Stimulated activated CD4-positive, alpha-beta T cell treated with anti-CD3 and anti-CD28 coated beads, Interleukin-4, amount 100 ng/mL, for 24 hours (primary cell): ENCODE measurements around the gene ITK.
"Not testable (repeated sequence)": the region's sequence is repeated elsewhere in the genome, so short reads cannot be mapped to it uniquely, and the experiment has no call there.

Source experiments
- DNase-seq: peaks from one replicate; pipeline ENCODE4 v3.0.0-alpha.2; 2020

ITK gene

DNA sequence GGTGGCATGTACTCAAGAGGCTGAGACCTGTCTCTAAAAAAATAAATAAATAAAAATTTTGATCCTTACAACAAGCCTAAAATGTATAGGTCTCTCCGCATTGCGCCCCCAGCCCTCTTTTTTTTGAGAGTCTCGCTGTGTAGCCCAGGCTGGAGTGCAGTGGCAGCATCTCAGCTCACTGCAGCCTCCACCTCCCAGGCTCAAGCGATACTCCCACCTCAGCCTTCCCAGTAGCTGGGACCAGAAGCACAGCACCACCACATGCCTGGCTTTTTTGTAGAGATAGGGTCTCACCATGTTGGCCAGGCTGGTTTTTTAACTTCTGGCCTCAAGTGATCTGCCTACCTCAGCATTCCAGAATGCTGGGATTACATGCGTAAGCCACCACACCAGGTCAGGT lies 12.4 kb upstream of the ITK start:
- no peak for DNase-seq

DNA sequence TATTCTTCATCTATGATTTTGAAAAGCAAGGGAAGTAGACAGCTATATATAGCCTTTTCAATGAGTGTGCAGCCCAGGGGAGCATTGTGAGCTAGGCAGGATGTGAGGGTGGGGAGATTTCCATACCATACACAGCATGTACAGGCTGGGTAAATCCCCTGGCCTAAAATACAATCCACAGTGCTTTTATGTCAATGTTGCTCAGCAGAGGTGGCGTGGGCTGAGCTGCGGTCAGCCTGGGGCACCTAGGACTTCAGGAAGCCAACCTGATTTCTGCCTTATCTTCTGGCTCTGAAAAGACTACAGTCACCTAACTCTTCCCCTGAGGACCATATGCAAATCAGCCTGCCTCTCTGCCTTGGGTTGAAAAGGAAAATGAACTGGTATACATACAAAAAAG lies 8.2 kb upstream of the ITK start:
- DNase-seq = peak; percentile 92

DNA sequence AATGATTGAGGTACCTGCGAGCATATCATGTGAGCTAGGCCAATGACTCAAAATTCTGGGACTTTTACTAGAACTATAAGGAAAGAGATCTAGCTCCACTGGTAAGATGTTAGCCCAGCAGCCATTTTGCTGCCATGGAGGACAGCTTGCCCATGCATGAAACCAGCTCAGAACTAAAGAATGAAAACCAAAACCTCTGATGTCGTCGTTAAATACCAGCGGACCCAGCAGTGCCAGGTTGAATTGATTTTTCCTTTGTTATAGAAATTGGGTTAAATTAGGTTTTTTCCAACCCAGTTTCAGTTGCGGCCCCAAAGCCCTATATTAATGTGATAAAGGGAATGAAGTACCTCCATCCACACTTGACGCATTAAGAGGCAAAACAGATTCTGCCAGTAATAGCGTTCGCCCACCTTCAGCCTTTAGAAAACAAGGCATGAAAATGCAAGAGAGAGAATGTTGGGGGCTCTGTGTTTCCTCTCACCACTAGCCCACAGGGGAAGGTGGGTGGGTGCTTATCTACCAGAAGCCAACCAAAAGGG lies 5.5 kb upstream of the ITK start:
- DNase-seq = peak; percentile 33

DNA sequence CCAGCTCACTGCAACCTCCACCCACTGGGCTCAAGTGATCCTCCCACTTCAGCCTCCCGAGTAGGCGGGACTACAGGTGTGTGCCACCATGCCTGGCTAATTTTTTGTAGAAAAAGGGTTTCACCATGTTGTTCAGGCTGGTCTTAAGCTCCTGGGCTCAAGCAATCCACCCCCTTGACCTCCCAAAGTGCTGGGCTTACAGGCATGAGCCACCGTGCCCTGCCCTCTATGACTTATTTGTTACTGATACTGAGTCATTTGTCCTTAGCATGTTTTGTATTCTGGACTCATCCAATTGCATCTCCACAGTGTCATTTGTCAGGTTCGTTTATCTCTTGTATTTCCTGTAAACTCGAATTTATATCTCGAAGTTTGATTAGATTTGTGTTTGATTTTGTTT lies 2.7 kb upstream of the ITK start:
- no peak for DNase-seq

GRCh38 chr5:157178966-157179365 lies 1.7 kb upstream of the ITK start:
- no peak for DNase-seq

DNA sequence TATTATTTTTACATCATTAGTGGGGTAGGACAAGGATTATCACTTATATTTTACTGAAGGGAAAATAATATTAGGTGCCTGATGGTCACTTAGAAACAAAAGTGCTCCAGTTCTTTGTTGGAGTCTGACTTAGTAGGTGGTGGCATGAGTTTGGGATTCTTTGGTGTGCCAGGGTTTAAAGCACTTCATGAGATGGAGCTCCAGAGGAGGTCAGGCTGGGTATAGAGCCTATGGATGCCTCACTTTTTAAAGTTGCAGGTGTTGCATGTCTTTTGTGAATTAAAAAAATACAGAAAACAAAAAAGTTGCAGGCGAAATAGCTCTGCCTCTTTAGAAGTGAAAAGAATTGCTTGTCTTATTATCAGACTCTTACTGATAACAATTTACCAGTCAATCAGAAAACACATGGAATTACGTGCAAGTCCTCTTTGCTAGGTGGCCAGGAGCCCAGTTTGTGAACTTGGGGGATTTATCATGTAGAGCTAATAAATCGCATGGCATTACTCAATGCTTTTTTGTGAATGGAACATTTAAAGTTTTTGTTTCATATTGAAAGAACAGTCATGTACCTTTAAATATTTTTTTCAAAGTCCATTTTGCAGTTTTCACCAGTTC lies 1.6 kb downstream of the ITK start:
- no peak for DNase-seq

GRCh38 chr5:157184117-157184670 lies 3.6 kb downstream of the ITK start:
- no peak for DNase-seq

GRCh38 chr5:157185122-157185521 lies 4.5 kb downstream of the ITK start:
- DNase-seq = not testable (repeated sequence)

DNA sequence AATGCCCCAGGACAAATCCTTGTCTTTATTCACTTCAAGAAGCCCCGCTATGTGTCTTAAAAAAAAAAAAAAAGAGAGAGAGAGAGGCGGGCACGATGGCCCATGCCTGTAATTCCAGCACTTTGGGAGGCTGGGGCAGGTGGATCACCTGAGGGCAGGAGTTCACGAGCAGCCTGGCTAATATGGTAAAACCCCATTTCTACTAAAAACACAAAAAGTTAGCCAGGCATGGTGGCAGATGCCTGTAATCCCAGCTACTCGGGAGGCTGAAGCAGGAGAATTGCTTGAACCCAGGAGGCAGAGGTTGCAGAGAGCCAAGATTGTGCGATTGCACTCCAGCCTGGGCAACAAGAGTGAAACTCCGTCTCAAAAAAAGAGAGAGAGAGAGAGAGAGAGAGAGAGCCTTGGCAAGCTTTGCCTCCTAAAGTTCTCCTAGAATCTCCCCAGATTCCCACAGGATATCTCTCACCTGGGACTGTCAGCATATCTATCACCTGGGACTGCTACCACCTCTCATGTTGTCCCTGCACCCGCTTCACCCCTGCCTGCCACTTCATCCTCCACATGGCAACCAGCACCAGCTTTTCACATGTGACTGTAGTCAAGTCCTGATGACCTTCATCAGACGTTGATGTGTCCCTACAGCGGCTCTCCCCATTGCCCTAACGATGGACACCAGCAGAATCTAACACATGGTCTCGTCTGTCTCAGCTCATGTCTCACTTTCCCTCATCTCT lies 5.8 kb downstream of the ITK start:
- DNase-seq = no peak

DNA sequence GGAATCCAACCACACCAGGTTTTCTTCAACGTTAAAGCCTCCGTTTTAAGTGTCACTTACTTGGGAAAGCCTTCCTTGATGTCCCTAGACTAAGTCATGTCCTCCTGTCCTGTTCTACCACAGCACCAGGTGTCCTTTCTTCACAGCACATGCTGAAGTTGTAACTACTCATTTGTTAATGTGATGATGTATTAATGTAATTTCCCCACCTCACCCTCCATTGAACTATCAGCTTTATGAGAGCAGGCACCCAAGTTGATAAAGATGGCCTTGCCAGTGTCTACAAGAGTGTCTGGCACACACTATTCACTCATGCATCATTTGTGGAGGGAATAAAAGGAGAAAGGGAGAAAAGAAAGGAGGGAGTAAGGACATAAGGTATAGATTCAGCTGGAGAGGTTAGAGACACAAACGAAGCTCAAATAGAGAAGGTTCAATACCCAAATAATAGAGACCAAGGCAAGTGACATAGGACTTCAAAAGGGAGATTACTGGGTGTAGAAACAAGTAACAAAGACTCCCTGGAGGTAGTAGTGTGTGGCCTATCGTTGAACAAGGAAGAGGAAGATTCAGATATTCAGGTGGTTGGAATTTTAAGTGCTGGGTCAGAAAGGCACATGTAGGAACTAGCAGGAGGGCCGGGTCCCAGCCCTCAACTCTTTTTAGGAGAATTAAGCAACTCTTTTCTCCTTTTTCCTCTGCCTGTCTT lies 6.6 kb downstream of the ITK start:
- no peak for DNase-seq

- DNase-seq = no peak
Observed at GRCh38 chr5:157188270-157188669, 7.6 kb downstream of the ITK start.

- peak; percentile 69 for DNase-seq
Observed at GRCh38 chr5:157189223-157189622, 8.6 kb downstream of the ITK start.

DNA sequence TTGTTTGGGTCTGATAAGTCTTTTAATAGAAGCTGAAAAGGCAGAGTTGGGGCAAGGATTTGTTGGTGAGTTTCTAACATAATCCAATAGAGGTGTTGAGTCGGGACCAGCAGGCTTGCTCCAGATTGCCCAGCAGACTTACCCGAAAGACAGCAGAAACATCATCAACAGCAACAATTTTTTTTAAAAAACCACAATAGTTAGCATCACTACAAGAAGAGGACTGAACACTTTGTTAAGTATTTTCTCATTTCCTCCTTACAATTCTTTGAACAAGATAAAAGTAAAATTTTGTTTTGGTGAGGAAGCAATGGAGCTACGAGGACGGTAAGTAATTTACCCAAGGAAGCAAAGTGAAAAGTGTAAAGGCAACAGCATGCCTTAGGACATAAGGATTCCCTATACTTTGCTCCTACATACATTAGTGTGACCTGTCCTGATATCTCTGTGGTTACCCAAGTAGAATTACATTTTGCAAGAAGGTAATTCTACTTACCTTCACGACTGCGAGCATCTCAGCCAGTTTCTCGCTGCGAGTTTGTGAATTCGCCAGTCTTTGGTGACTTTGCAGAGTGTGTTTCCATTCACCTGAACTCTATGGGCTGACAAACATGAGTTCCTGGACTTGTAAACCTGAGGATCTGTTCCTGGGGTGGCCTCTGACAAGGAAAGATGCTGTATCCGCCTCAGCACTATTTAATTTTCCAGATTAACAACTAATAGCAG lies 13.2 kb downstream of the ITK start:
- DNase-seq = no peak

DNA sequence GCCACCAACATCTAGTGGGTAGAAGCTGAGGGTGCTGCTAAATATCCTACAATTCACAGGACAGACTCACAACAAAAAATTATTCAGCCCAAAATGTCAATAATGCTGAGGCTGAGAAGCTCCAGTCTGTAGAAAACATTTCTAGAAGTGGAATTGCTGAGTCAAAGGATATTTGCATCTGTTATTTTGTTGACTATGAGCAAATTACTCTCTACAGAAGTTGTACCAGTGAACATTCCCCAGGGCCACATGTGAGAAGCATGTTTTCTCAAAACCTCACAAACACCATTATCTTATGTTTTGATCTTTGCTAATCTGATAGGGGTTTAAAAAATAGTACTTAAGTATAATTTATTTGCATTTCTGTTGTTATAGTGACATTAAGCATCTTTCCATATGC lies 15.4 kb downstream of the ITK start:
- no peak for DNase-seq

- DNase-seq = no peak
Observed at GRCh38 chr5:157197086-157197485, 16.4 kb downstream of the ITK start.

GRCh38 chr5:157198277-157198986 lies 17.8 kb downstream of the ITK start:
- peak; percentile 70 for DNase-seq

- no peak for DNase-seq
Observed at GRCh38 chr5:157201857-157202256, 21.2 kb downstream of the ITK start.

DNA sequence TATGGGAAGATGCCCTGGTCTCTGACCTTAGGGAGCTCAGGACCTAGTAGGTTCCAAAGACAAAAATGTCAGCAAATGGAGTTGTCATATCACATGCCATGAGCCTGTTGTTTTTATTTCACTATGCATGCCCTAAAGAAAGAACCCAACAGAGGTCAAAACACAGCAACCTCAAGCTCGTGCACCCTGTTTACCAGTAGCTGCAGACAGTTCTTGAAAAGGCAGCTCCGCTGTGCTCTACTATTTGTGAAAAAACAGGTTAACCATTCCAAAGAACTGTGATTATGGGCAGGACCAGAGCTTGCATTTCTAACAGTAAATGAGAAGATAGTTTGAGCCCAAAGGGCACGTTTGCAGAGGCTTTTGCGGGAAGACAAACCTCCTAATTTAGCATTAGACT lies 22.8 kb downstream of the ITK start:
- no peak for DNase-seq

DNA sequence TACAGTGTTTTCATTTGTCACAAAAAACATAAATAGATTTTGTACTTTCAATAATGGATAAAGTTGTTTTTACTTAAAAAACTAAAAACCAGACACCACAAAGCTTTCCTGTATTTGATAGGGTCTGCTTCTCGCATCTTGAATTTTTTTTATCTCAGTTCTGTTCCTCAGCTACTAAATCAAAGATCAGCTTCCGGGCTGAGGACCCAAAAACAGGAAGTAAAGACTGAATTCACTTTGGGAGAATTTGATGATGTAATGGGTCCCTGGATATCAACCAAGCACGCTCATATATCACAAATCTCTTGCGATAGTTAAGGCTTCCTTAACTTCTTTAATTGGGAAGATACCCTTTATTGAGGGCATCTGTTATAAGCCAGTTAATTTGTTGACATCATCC lies 24.1 kb downstream of the ITK start:
- DNase-seq = no peak

DNA sequence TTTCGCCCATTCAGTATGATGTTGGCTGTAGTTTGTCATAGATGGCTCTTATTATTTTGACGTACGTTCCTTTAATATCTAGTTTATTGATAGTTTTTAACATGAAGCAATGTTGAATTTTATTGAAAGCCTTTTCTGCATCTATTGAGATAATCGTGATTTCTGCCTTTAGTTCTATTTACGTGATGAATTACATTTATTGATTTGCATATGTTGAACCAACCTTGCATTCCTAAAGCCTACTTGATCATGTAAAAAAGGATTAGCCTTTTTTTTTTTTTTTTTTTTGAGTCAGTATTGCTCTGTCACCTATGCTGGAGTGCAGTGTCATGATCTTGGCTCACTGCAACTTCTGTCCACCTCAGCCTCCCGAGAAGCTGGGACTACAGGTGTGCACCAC lies 25.1 kb downstream of the ITK start:
- no peak for DNase-seq

- DNase-seq = not testable (repeated sequence)
Observed at GRCh38 chr5:157210652-157211051, 30.0 kb downstream of the ITK start.

GRCh38 chr5:157212307-157212706 lies 31.7 kb downstream of the ITK start:
- no peak for DNase-seq
